GM19372 (cell line): Measurements from ENCODE around the gene NFIC.

Experiments used
- ATAC-seq: cut with Tn5 transposase; IDR thresholded peaks from one replicate; pipeline ENCODE4 v1.9.1; 2021; ENCODE audit warnings: mild to moderate bottlenecking, low read depth, moderate library complexity; ENCODE audit not compliant: unreplicated experiment

Gene NFIC

GRCh38 chr19:3358689-3359014 is 7.7 kb upstream of the NFIC start:
- no peak for ATAC-seq

GRCh38 chr19:3359015-3359918 is 7.1 kb upstream of the NFIC start:
- ATAC-seq, result peak; percentile 36

- peak; percentile 37 for ATAC-seq
These were observed 6.4 kb upstream of the NFIC start for GRCh38 chr19:3359919-3360420.

GRCh38 chr19:3360421-3361383 is 5.7 kb upstream of the NFIC start:
- peak; percentile 24 for ATAC-seq

- no peak for ATAC-seq
These were observed 4.8 kb upstream of the NFIC start for GRCh38 chr19:3361384-3362216.

- ATAC-seq, result no peak
These were observed 4.0 kb upstream of the NFIC start for GRCh38 chr19:3362217-3362906.

- ATAC-seq, result no peak
These were observed 2.4 kb upstream of the NFIC start for GRCh38 chr19:3363841-3364500.

- ATAC-seq, result no peak
These were observed 1.9 kb upstream of the NFIC start for GRCh38 chr19:3364501-3364858.

- ATAC-seq, result no peak
These were observed 1.1 kb upstream of the NFIC start for GRCh38 chr19:3365093-3365835.

- no peak for ATAC-seq
These were observed 607 bp downstream of the NFIC start for GRCh38 chr19:3366753-3367627.

GRCh38 chr19:3367628-3368440 is 1.5 kb downstream of the NFIC start:
- ATAC-seq, result no peak

GRCh38 chr19:3368441-3368795 is 2.0 kb downstream of the NFIC start:
- no peak for ATAC-seq

GRCh38 chr19:3368848-3369336 is 2.5 kb downstream of the NFIC start:
- no peak for ATAC-seq

GRCh38 chr19:3369337-3370213 is 3.2 kb downstream of the NFIC start:
- no peak for ATAC-seq

- no peak for ATAC-seq
These were observed 3.9 kb downstream of the NFIC start for GRCh38 chr19:3370214-3370720.
